ENCODE results near the gene TMEM147.
A peak's percentile ranks its signal among the peaks of the same experiment; 100 is the strongest.

TMEM147 gene

GRCh38 chr19:35545001-35545854 is at the start of gene TMEM147:
Gene TMEM147 (plus strand): TSS chr19:35545626. CDS start chr19:35545740, 114 bp downstream.
- DNase-seq = peak; percentile 91
- Mint-ChIP-seq H3K4me1 (ENCODE audit: low read depth) (peaks cover 50% of the 10 kb centered on the region), H3K36me3 (ENCODE audit: low read depth) (peaks cover 78% of the 10 kb centered on the region), H3K27ac (peak within 1 kb of the TSS; percentile 98), H3K4me3 (peak within 1 kb of the TSS; percentile 97), H3K9me3 (no peaks in the 10 kb centered on the region), H3K27me3 (no peaks in the 10 kb centered on the region)

- H3K27ac Mint-ChIP-seq = no peak overlapping the region
- H3K36me3 Mint-ChIP-seq (ENCODE audit: low read depth) = no peaks in the 10 kb centered on the region
- H3K4me1 Mint-ChIP-seq (ENCODE audit: low read depth) = peaks cover 8% of the 10 kb centered on the region
- H3K27me3 Mint-ChIP-seq = peaks cover 21% of the 10 kb centered on the region
- H3K4me3 Mint-ChIP-seq = no peak overlapping the region
- DNase-seq = no peak
- H3K9me3 Mint-ChIP-seq = no peaks in the 10 kb centered on the region
Measured at GRCh38 chr19:35497406-35497805, 48.0 kb upstream of the TMEM147 start.

GRCh38 chr19:35498220-35498619 is 47.2 kb upstream of the TMEM147 start:
- H3K27ac Mint-ChIP-seq = no peak overlapping the region
- peaks cover 8% of the 10 kb centered on the region for H3K4me1 Mint-ChIP-seq (ENCODE audit: low read depth)
- H3K9me3 Mint-ChIP-seq = no peaks in the 10 kb centered on the region
- DNase-seq = no peak
- H3K36me3 Mint-ChIP-seq (ENCODE audit: low read depth) = no peaks in the 10 kb centered on the region
- peaks cover 13% of the 10 kb centered on the region for H3K27me3 Mint-ChIP-seq
- H3K4me3 Mint-ChIP-seq = no peak overlapping the region

- Mint-ChIP-seq H3K4me1 (ENCODE audit: low read depth) (peaks cover 8% of the 10 kb centered on the region), H3K36me3 (ENCODE audit: low read depth) (no peaks in the 10 kb centered on the region), H3K9me3 (no peaks in the 10 kb centered on the region), H3K4me3 (no peak overlapping the region), H3K27ac (no peak overlapping the region), H3K27me3 (peaks cover 9% of the 10 kb centered on the region)
- DNase-seq = no peak
Measured at GRCh38 chr19:35498984-35499527, 46.4 kb upstream of the TMEM147 start.

GRCh38 chr19:35500611-35501010 is 44.8 kb upstream of the TMEM147 start:
- H3K27ac Mint-ChIP-seq = no peak overlapping the region
- H3K9me3 Mint-ChIP-seq = no peaks in the 10 kb centered on the region
- no peak overlapping the region for H3K4me3 Mint-ChIP-seq
- H3K4me1 Mint-ChIP-seq (ENCODE audit: low read depth) = peaks cover under 1% of the 10 kb centered on the region
- H3K27me3 Mint-ChIP-seq = peaks cover 13% of the 10 kb centered on the region
- H3K36me3 Mint-ChIP-seq (ENCODE audit: low read depth) = no peaks in the 10 kb centered on the region
- DNase-seq = no peak

GRCh38 chr19:35501684-35502083 is 43.7 kb upstream of the TMEM147 start:
- DNase-seq = no peak
- no peak overlapping the region for H3K27ac Mint-ChIP-seq
- no peaks in the 10 kb centered on the region for H3K9me3 Mint-ChIP-seq
- no peak overlapping the region for H3K4me3 Mint-ChIP-seq
- H3K27me3 Mint-ChIP-seq = peaks cover 14% of the 10 kb centered on the region
- no peaks in the 10 kb centered on the region for H3K36me3 Mint-ChIP-seq (ENCODE audit: low read depth)
- no peaks in the 10 kb centered on the region for H3K4me1 Mint-ChIP-seq (ENCODE audit: low read depth)

GRCh38 chr19:35502751-35503150 is 42.7 kb upstream of the TMEM147 start:
- Mint-ChIP-seq H3K27me3 (peaks cover 23% of the 10 kb centered on the region), H3K9me3 (no peaks in the 10 kb centered on the region), H3K4me1 (ENCODE audit: low read depth) (no peaks in the 10 kb centered on the region), H3K36me3 (ENCODE audit: low read depth) (no peaks in the 10 kb centered on the region), H3K4me3 (no peak overlapping the region), H3K27ac (no peak overlapping the region)
- no peak for DNase-seq

GRCh38 chr19:35506011-35506410 is 39.4 kb upstream of the TMEM147 start:
- H3K36me3 Mint-ChIP-seq (ENCODE audit: low read depth) = no peaks in the 10 kb centered on the region
- no peak for DNase-seq
- H3K4me3 Mint-ChIP-seq = no peak overlapping the region
- H3K4me1 Mint-ChIP-seq (ENCODE audit: low read depth) = peaks cover 16% of the 10 kb centered on the region
- H3K27ac Mint-ChIP-seq = no peak overlapping the region
- H3K27me3 Mint-ChIP-seq = peaks cover 52% of the 10 kb centered on the region
- H3K9me3 Mint-ChIP-seq = no peaks in the 10 kb centered on the region

- Mint-ChIP-seq H3K36me3 (ENCODE audit: low read depth) (no peaks in the 10 kb centered on the region), H3K27me3 (peaks cover 64% of the 10 kb centered on the region), H3K9me3 (no peaks in the 10 kb centered on the region), H3K4me1 (ENCODE audit: low read depth) (peaks cover 16% of the 10 kb centered on the region), H3K27ac (no peak overlapping the region), H3K4me3 (no peak overlapping the region)
- no peak for DNase-seq
Measured at GRCh38 chr19:35507561-35507960, 37.9 kb upstream of the TMEM147 start.

- no peak for DNase-seq
- Mint-ChIP-seq H3K4me1 (ENCODE audit: low read depth) (peaks cover 16% of the 10 kb centered on the region), H3K4me3 (no peak overlapping the region), H3K27ac (no peak overlapping the region), H3K9me3 (no peaks in the 10 kb centered on the region), H3K36me3 (ENCODE audit: low read depth) (no peaks in the 10 kb centered on the region), H3K27me3 (peaks cover 70% of the 10 kb centered on the region)
Measured at GRCh38 chr19:35508129-35508528, 37.3 kb upstream of the TMEM147 start.

GRCh38 chr19:35509018-35509652 is 36.3 kb upstream of the TMEM147 start:
- Mint-ChIP-seq H3K9me3 (no peaks in the 10 kb centered on the region), H3K4me3 (peak overlapping the region; percentile 67), H3K4me1 (ENCODE audit: low read depth) (peaks cover 16% of the 10 kb centered on the region), H3K27me3 (peaks cover 76% of the 10 kb centered on the region), H3K36me3 (ENCODE audit: low read depth) (no peaks in the 10 kb centered on the region), H3K27ac (no peak overlapping the region)
- DNase-seq = peak; percentile 49

GRCh38 chr19:35509861-35510625 is 35.4 kb upstream of the TMEM147 start:
- peak; percentile 84 for DNase-seq
- Mint-ChIP-seq H3K27ac (no peak overlapping the region), H3K9me3 (no peaks in the 10 kb centered on the region), H3K36me3 (ENCODE audit: low read depth) (no peaks in the 10 kb centered on the region), H3K4me1 (ENCODE audit: low read depth) (peaks cover 16% of the 10 kb centered on the region), H3K27me3 (peaks cover 77% of the 10 kb centered on the region), H3K4me3 (peak overlapping the region; percentile 67)

- Mint-ChIP-seq H3K27ac (no peak overlapping the region), H3K4me1 (ENCODE audit: low read depth) (peaks cover 16% of the 10 kb centered on the region), H3K36me3 (ENCODE audit: low read depth) (no peaks in the 10 kb centered on the region), H3K9me3 (no peaks in the 10 kb centered on the region), H3K4me3 (peak overlapping the region; percentile 67), H3K27me3 (peaks cover 72% of the 10 kb centered on the region)
- DNase-seq = no peak
Measured at GRCh38 chr19:35510626-35510964, 34.8 kb upstream of the TMEM147 start.

GRCh38 chr19:35511337-35511736 is 34.1 kb upstream of the TMEM147 start:
- DNase-seq = no peak
- no peaks in the 10 kb centered on the region for H3K36me3 Mint-ChIP-seq (ENCODE audit: low read depth)
- H3K27me3 Mint-ChIP-seq = peaks cover 70% of the 10 kb centered on the region
- no peak overlapping the region for H3K4me3 Mint-ChIP-seq
- H3K9me3 Mint-ChIP-seq = no peaks in the 10 kb centered on the region
- peaks cover 16% of the 10 kb centered on the region for H3K4me1 Mint-ChIP-seq (ENCODE audit: low read depth)
- no peak overlapping the region for H3K27ac Mint-ChIP-seq
